HCT116 (cell line): ENCODE results near the gene GDAP1L1. TPM values are rescaled to one million over a fixed set of nuclear protein-coding genes. Genes with fewer than 3 reads are reported as not detected.

Source experiments
- ATAC-seq: fragments of 200-7000 bp; cut with Tn5 transposase; 2 replicates; pipeline ENCODE4 v1.9.1; 2020; ENCODE audit warnings: mild to moderate bottlenecking, moderate library complexity
- BruUV-seq: library from RNA; stranded (reverse); fragments of 400-500 nt; replicated peaks from 2 replicates; lab custom pipeline; 2021; lab: Mats Ljungman, UMichigan
- CTCF ChIA-PET: fragments of 300-600 bp; sonication (Branson Sonifier 250); formaldehyde crosslinking; loops from one replicate; lab custom pipeline; 2021; ENCODE audit warnings: antibody characterized with exemption; lab: Charles Lee
- POLR2A ChIA-PET: fragments of 300-600, 350-600 bp; sonication (Branson Sonifier 250); formaldehyde crosslinking; loops from one replicate; lab custom pipeline; 2021; ENCODE audit warnings: antibody characterized with exemption; lab: Charles Lee
- RAD21 ChIA-PET, 2 experiments: fragments of 300-600 bp; sonication (Branson Sonifier 250); formaldehyde crosslinking; loops; one replicate each; lab custom pipeline; 2023; ENCODE audit warnings: low total read pairs in 2 of 2; ENCODE audit not compliant: uncharacterized antibody in 2 of 2, unreplicated experiment in 2 of 2, low non-redundant PET in 1 of 2; lab: Charles Lee
- DNase-seq: peaks from one replicate; pipeline ENCODE4 v3.0.0-alpha.2; 2010; ENCODE audit warnings: low read depth, low spot score
- H2AFZ ChIP-seq: fragments of 200-600 bp; shearing (Covaris generic), sonication (generic); 2 replicates; pipeline ENCODE4 v1.6.1; 2017; ENCODE audit warnings: low read depth, mixed run types, mixed read lengths, antibody characterized with exemption, low read length; ENCODE audit not compliant: poor library complexity, severe bottlenecking
- H3K27ac ChIP-seq: 2 replicates; pipeline ENCODE4 v1.5.1; 2012; ENCODE audit warnings: low read depth, low read length
- H3K27me3 ChIP-seq: fragments of 200-600 bp; sonication (generic); 2 replicates; pipeline ENCODE4 v1.6.1; 2016; ENCODE audit warnings: mixed run types, low read length, mixed read lengths; ENCODE audit not compliant: insufficient read depth
- H3K36me3 ChIP-seq, 2 experiments: fragments of 200-500 bp in 1 of 2; fragments of 200-600 bp in 1 of 2; sonication (Bioruptor generic) in 1 of 2; sonication (generic) in 1 of 2; 2 replicates each; pipeline versions ENCODE4 v1.5.1 to v1.6.1; 2014 to 2016; ENCODE audit warnings: low read length in 2 of 2, inconsistent platforms in 1 of 2, mixed read lengths in 1 of 2, mixed run types in 1 of 2; ENCODE audit not compliant: insufficient read depth in 2 of 2, control insufficient read depth in 1 of 2
- H3K4me1 ChIP-seq, 2 experiments: fragments of 200-600 bp in 1 of 2; sonication (generic) in 1 of 2; 2 replicates each; pipeline versions ENCODE4 v1.5.1 to v1.6.1; 2012 to 2017; ENCODE audit warnings: low read length in 2 of 2, inconsistent platforms in 1 of 2, mild to moderate bottlenecking in 1 of 2, mixed read lengths in 1 of 2, mixed run types in 1 of 2, moderate library complexity in 1 of 2; ENCODE audit not compliant: insufficient read depth in 2 of 2, control insufficient read depth in 1 of 2
- H3K4me2 ChIP-seq: fragments of 200-600 bp; sonication (generic); 2 replicates; pipeline ENCODE4 v1.6.1; 2017; ENCODE audit warnings: mixed run types, low read length, mixed read lengths
- H3K4me3 ChIP-seq, 2 experiments: fragments of 200-600 bp in 1 of 2; sonication (generic) in 1 of 2; replicated peaks in 1 of 2; 2 replicates each; pipeline ENCODE4 v1.5.1; 2011 to 2016; ENCODE audit warnings: low read length in 2 of 2, control low read depth in 1 of 2, low read depth in 1 of 2, mild to moderate bottlenecking in 1 of 2, mixed read lengths in 1 of 2, mixed run types in 1 of 2
- H3K79me2 ChIP-seq: fragments of 200-600 bp; sonication (generic); 2 replicates; pipeline ENCODE4 v1.6.1; 2017; ENCODE audit warnings: mild to moderate bottlenecking, mixed run types, low read length, moderate library complexity, mixed read lengths; ENCODE audit not compliant: insufficient read depth
- H3K9ac ChIP-seq: fragments of 200-600 bp; sonication (generic); 2 replicates; pipeline ENCODE4 v1.6.1; 2016; ENCODE audit warnings: low read length, mixed read lengths
- H3K9me2 ChIP-seq: fragments of 200-600 bp; sonication (generic), shearing (Covaris generic); 2 replicates; pipeline ENCODE4 v1.6.1; 2017; ENCODE audit warnings: mixed run types, mild to moderate bottlenecking, moderate library complexity; ENCODE audit not compliant: insufficient read depth
- H3K9me3 ChIP-seq, 2 experiments: fragments of 200-500 bp in 1 of 2; fragments of 200-600 bp in 1 of 2; sonication (Bioruptor generic) in 1 of 2; sonication (generic) in 1 of 2; 2 replicates each; pipeline ENCODE4 v1.6.1; 2014 to 2017; ENCODE audit warnings: low read length in 2 of 2, mixed read lengths in 2 of 2, inconsistent platforms in 1 of 2, low read depth in 1 of 2, mild to moderate bottlenecking in 1 of 2, mixed run types in 1 of 2, moderate library complexity in 1 of 2; ENCODE audit not compliant: control insufficient read depth in 1 of 2, insufficient read depth in 1 of 2
- H4K20me1 ChIP-seq: fragments of 200-600 bp; sonication (generic), shearing (Covaris generic); 2 replicates; pipeline ENCODE4 v1.6.1; 2017; ENCODE audit warnings: mixed run types, mild to moderate bottlenecking, moderate library complexity; ENCODE audit not compliant: insufficient read depth
- CEBPB ChIP-seq: IDR thresholded peaks from 2 replicates; pipeline ENCODE4 v1.6.1; 2012; ENCODE audit warnings: low read depth
- ELF1 ChIP-seq: IDR thresholded peaks from 2 replicates; pipeline ENCODE4 v1.6.1; 2012; ENCODE audit warnings: low read depth, borderline replicate concordance
- EZH2 ChIP-seq: fragments of 200-600 bp; sonication (generic); IDR thresholded peaks from 2 replicates; pipeline ENCODE4 v1.6.1; 2017; ENCODE audit warnings: antibody characterized with exemption, mixed run types
- FOSL1 ChIP-seq: IDR thresholded peaks from 2 replicates; pipeline ENCODE4 v1.6.1; 2012; ENCODE audit warnings: low read depth
- MAX ChIP-seq: IDR thresholded peaks from 2 replicates; pipeline ENCODE4 v1.6.1; 2012
- POLR2A ChIP-seq: IDR thresholded peaks from 2 replicates; pipeline ENCODE4 v1.7.0; 2011; ENCODE audit warnings: borderline replicate concordance; ENCODE audit not compliant: insufficient read depth, insufficient read length; ENCODE audit errors: extremely low read depth
- POLR2AphosphoS5 ChIP-seq: IDR thresholded peaks from 2 replicates; pipeline ENCODE4 v1.6.1; 2011; ENCODE audit warnings: mild to moderate bottlenecking, low read depth, low read length, moderate library complexity
- RAD21 ChIP-seq: IDR thresholded peaks from 2 replicates; pipeline ENCODE4 v1.6.1; 2012; ENCODE audit warnings: low read depth, mild to moderate bottlenecking
- REST ChIP-seq: IDR thresholded peaks from 2 replicates; pipeline ENCODE4 v1.6.1; 2012; ENCODE audit warnings: low read depth
- TCF7L2 ChIP-seq: IDR thresholded peaks from 2 replicates; pipeline ENCODE4 v1.7.0; 2011; ENCODE audit warnings: borderline replicate concordance, inconsistent platforms; ENCODE audit not compliant: insufficient read depth, insufficient read length; ENCODE audit errors: extremely low read depth
- ZBTB33 ChIP-seq: IDR thresholded peaks from 2 replicates; pipeline ENCODE4 v1.6.1; 2011; ENCODE audit warnings: mild to moderate bottlenecking, low read length, moderate library complexity; ENCODE audit not compliant: insufficient replicate concordance; ENCODE audit errors: extremely low read depth
- intact Hi-C: fragments of 100-400 bp; cut with micrococcal nuclease; formaldehyde crosslinking; loops from 2 replicates; pipeline ENCODE4 v1.10.0; 2022
- total RNA-seq: library from RNA; stranded (reverse); gene quantifications from one replicate; pipeline ENCODE4 v1.2.1, GENCODE V29; 2021; ENCODE audit not compliant: unreplicated experiment

The GDAP1L1 gene
- total RNA-seq, 1 experiment from 2014 or later, result not detected

- POLR2A ChIA-PET, result no interaction called here
- no peak for DNase-seq
Observed at GRCh38 chr20:44224637-44225036, 22.5 kb upstream of the GDAP1L1 start.

GRCh38 chr20:44228465-44229258, 18.4 kb upstream of the GDAP1L1 start:
- ChIA-PET CTCF (interaction anchor here (1.2 to 2.3 kb wide), 2 partner anchors 10 to 11 kb away, joined by 3 to 10 read pairs; no protein-coding TSS in a partner anchor), RAD21 (no interaction called here), POLR2A (no interaction called here)
- DNase-seq, result no peak
- Histone ChIP-seq H3K27me3 (no peaks in the 10 kb centered on the region), H3K4me3 (no peak overlapping the region), H3K9me3 (no peaks in the 10 kb centered on the region), H3K27ac (no peak overlapping the region), H3K9me2 (no peaks in the 10 kb centered on the region), H2AFZ (no peak overlapping the region), H3K4me1 (peaks cover 14 to 21% of the 10 kb centered on the region in 2 experiments), H3K79me2 (no peaks in the 10 kb centered on the region), H3K36me3 (no peaks in the 10 kb centered on the region), H3K4me2 (no peak overlapping the region), H3K9ac (no peak overlapping the region), H4K20me1 (no peaks in the 10 kb centered on the region)
- 0 out of 2 replicates have a peak, but pooled peaks have one; percentile 47 for ATAC-seq
- no TSS peak for BruUV-seq
- intact Hi-C loops, result no loop called here
- TF ChIP-seq POLR2AphosphoS5 (no peak), CEBPB (no peak), EZH2 (no peak), RAD21 (no peak), POLR2A (no peak), ELF1 (no peak), REST (no peak), ZBTB33 (no peak)

More at GRCh38 chr20:44224637-44225036, 22.5 kb upstream of the GDAP1L1 start:
- Histone ChIP-seq H3K79me2 (no peaks in the 10 kb centered on the region), H4K20me1 (no peaks in the 10 kb centered on the region), H3K27ac (no peak overlapping the region), H3K9me2 (no peaks in the 10 kb centered on the region)
- TF ChIP-seq POLR2AphosphoS5 (no peak), CEBPB (no peak), FOSL1 (no peak), POLR2A (no peak), RAD21 (no peak), MAX (no peak), TCF7L2 (no peak), ELF1 (no peak)
- TF ChIP-seq, all 23 proteins: peak for 0
- intact Hi-C loops, result no loop called here
- H3K36me3 ChIP-seq, result no peaks in the 10 kb centered on the region
- no peak for ATAC-seq
- no peaks in the 10 kb centered on the region for H3K9me3 ChIP-seq
- RAD21 ChIA-PET, result no interaction called here
- CTCF ChIA-PET, result interaction anchor here (1.6 kb wide), 1 partner anchor 161 kb away, joined by 4 read pairs; no protein-coding TSS in a partner anchor
- no TSS peak for BruUV-seq
- no peak overlapping the region for H3K9ac ChIP-seq
- H2AFZ ChIP-seq, result no peak overlapping the region
- H3K4me1 ChIP-seq, result peaks cover 6 to 12% of the 10 kb centered on the region in 2 experiments; a peak in 3 of 4 replicates
- H3K4me3 ChIP-seq, result no peak overlapping the region
- no peak overlapping the region for H3K4me2 ChIP-seq
- no peaks in the 10 kb centered on the region for H3K27me3 ChIP-seq
